Stimulated activated CD8-positive, alpha-beta memory T cell treated with anti-CD3 and anti-CD28 coated beads, Interleukin-2, amount 100 ng/mL, for 48 hours (primary cell): ENCODE measurements around the gene PNRC1.
"Not testable (repeated sequence)": the region's sequence is repeated elsewhere in the genome, so short reads cannot be mapped to it uniquely, and the experiment has no call there.

ENCODE experiments used
- DNase-seq, 2 donors: peaks; one replicate each; pipeline ENCODE4 v3.0.0-alpha.2; 2020; ENCODE audit warnings: low read depth in 2 of 2

PNRC1 gene

DNA sequence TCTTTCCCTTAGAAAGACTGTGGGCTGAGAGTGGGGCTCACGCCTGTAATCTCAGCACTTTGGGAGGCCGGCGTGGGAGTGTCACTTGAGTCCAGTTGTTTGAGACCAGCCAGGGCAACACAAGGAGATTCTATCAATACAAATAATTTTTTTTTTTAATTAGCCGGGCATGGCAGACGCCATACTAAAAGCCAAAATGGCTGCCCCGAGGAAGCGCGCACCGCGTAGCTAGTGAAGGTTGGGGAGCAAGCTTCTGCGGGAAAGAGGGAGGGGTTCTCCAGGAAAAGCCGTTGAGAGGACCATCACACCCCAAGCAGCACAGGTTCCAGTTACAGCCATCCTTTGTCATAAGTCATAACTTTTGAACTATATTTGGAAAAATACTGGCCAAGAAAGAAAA is 21.3 kb upstream of the PNRC1 start:
- no peak for DNase-seq

DNA sequence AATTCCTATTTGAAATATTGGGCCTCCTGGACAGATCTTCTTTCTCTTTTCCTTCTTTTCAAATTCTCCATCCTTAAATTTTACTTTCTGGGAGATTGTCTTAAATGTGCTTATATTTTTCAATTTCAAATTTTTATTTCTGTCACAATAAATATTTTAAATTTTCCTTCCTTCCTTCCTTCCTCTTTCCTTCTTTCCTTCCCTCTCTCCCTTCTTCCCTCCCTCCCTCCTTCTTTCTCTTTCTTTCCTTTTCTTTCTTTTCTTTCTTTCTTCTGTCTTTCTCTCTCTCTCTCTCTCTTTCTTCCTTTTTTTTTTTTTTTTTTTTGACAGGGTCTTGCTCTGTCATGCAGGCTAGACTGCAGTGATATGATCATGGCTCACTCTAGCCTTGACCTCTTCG is 16.7 kb upstream of the PNRC1 start:
- DNase-seq = no peak

DNA sequence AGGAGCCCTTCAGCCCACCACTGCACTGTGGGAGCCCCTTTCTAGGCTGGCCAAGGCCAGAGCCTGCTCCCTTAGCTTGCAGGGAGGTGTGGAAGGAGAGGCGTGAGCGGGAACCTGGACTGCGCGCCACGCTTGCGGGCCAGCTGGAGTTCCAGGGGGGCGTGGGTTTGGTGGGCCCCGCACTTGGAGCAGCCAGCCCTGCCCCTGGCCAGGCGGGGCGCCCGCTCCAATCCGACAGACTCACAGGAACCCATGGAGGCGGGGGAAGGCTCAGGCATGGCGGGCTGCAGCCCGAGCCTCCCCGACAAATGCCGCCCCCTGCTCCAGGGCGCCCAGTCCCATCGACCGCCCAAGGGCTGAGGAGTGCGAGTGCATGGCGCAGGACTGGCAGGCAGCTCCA is 15.6 kb upstream of the PNRC1 start:
- DNase-seq = not testable (repeated sequence)

DNA sequence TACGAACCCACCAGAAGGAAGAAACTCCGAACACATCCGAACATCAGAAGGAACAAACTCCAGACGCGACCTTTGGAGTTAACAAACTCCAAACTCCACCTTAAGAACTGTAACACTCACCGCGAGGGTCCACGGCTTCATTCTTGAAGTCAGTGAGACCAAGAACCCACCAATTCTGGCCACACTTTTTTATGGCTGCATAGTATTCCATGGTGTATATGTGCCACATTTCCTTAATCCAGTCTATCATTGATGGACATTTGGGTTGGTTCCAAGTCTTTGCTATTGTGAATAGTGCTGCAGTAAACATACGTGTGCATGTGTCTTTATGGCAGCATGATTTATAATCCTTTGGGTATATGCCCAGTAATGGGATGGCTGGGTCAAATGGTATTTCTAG is 14.4 kb upstream of the PNRC1 start:
- not testable (repeated sequence) for DNase-seq

DNA sequence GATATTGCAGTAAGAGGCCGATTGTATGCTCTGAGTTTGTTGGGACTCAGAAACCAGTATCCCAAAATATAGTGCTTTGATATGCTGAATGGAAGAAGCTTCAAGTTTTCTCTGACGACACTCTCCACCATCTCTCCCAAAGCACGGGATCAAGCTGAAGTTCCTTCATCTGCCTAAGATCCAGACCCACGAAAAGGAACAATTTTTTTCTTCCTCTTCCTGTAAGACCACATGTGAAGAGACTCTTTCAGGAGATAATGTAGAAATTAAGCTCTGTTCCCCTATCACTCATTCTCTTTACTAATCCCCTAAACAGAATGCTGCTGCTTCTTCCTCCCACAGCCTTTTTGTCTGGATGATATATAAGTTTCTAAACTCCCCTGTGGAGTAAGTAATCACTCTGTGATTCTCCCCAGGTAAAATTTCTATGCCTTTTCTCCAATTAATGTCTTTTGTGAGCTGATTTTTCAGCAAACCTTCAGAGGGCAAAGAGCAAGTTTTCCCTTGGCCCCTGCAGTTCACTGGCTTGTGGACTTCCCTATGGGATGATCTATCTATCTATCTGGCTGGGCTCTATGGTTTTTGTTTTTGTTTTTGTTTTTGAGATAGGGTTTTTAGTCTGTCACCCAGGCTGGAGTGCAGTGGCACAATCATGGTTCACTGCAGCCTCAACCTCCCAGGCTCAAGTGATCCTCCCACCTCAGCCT is 13.5 kb upstream of the PNRC1 start:
- no peak for DNase-seq

DNA sequence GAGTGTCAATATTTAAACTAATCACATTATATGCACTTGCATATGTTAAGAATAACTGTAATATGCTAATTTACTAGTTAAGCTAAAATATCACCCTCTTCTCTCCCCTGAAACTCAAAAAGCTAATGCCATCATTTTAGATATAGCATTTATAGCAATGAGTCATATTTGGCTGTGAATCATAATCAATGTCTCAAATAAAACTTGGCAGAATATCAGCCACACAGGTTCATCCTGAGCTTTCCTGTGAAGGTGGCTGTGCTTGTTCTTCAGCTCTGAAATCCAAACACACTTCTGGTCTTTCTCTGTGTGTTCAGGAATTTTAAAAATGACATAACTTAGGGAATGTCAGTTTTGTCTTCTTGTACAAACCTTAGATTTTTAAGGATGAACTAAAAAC is 12.8 kb upstream of the PNRC1 start:
- DNase-seq = no peak

DNA sequence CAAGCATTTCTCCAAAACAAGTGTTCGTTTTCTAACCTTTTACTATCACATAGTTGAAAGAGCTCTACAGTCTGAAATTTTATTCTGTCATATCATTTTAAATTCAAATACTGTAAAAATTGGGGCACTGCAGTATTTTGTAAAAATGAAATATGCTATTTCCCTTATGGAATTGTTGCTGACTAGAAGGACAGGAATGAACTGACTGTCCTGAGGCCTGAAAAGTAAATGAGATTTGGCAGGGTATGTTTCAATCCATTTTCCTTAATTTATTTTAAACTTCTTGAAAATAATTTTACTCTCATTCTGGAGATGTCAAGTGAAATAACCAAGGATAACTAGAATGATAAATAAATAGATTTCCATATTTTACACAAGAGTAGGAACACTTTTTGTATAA is 11.9 kb upstream of the PNRC1 start:
- no peak for DNase-seq

DNA sequence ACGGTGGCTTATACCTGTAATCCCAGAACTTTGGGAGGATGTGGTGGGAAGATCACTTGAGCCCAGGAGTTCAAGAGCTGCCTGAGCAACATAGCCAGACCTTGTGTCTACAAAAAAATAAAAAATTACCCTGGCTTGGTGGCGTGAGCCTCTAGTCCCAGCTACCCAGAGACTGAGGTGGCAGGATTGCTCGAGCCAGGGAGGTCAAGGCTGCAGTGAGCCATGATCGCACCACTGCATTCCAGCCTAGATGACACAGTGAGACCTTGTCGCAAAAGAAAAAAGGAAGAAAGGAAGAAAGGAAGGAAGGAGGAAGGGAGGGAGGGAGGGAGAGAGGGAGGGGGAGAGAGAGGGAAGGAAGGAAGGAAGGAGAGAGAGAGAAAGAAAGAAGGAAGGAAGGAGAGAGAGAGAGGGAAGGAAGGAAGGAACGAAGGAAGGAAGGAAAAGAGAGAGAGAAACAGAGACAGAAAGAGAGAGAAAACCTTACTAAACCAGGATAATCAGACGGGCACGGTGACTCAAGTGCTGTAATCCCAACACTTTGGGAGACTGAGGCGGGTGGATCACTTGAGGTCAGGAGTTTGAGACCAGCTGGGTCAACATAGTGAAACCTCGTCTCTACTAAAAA is 10.9 kb upstream of the PNRC1 start:
- no peak for DNase-seq

DNA sequence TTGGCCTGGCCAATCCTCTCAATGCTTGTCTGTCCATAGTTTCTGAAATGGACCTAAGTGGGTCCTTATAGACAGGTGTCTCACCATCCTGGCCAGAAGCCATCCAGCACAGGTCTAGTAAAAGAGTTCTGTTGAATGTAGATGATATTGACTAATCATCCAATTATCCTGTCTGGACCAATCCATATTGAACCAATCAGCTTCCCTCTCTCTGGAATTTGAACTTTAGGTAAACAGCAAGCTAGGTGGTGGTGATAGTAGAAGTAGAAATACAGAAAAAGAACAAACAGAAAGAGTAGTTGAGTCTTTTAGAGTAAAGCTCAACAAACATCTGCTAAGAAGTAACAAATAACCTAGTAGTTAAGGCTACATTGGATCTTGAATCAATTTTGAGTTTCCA is 9.5 kb upstream of the PNRC1 start:
- no peak for DNase-seq

DNA sequence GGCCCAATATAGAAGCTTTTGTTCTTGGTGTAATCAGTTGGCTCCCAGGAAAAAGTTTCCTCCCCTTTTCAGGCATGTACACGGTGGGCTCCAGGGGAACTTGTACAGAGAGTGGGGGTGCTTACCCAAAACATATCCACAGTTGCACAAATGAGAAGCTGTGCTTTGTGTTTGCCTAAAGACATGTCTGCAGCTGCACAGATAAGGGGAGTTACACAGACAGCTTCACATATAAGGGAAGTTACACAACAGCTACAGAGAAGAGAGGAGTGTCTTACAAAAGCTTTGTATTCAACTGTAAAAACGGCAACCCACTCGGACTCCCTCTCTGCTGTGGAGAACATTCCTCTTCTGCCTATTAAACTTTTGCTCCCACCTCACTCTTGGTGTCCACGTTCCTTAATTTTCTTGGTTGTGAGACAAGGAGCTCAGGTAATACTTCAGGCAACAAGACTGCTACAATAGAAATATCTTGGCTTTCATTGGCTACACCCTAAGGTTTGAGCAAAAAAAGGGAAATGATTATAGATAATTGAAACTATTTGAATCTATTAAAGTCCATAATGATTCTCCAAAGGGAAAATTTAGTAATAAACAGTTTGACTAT is 7.4 kb upstream of the PNRC1 start:
- DNase-seq = no peak

DNA sequence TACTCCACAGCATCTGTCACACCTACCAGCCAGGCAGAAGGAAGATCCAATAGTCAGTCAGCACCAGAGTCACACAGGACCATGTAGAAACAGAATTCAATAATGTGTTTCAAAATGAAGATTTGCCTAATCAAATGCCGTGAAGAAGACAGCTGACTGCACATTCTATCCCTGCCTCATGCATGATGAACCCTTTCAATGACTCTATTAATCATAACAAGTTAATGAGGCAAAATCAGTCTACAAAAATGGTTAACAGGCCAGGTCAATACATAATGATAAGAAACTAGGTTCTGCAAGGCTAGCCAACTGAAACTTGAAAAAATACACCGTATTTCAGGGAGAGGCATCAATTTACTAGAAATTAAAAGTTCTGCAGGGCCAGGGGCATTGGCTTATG is 6.7 kb upstream of the PNRC1 start:
- no peak for DNase-seq

DNA sequence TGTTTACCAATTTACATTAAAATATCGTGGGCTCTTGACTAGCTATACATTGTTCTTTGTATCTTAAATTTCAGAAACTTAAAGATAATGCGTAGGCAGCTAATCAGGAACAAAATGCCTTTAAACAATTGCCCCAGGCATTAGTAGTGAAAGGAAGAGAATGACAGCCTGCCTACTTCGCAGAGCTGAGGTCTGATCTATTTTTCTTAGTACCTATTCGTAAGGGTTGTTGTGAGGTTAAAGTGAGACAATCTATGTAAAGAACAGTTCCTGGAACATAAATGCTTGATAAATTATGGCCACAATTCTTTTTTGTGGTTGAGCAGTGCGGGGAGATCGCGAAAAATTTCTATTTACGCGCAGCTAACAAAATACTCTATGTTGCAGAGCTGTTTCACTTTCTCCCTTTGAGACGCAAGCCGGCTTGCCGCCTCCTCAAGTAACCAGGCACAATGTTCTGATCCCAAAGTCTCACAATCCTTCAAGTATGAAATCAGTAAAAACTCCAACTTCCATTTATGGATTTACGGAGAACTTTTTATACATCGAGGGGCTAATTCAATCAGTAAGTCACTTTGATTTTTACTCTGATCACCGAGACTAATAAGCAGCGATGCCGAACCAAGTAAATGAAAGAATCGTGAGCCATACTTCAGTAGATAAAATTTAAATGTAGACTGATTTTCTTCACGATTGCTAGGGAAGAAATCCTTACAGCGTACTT is 878 bp upstream of the PNRC1 start:
- DNase-seq = peak in 1 of 2 donors; percentile 15

DNA sequence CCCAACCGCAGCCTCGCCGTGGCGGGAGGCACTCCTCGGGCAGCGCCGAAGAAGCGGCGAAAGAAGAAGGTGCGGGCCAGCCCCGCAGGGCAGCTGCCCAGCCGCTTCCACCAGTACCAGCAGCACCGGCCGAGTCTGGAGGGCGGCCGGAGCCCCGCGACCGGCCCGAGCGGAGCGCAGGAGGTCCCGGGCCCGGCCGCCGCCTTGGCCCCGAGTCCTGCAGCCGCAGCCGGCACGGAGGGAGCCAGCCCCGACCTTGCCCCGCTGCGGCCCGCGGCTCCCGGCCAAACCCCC is 525 bp downstream of the PNRC1 start:
- DNase-seq = no peak

DNA sequence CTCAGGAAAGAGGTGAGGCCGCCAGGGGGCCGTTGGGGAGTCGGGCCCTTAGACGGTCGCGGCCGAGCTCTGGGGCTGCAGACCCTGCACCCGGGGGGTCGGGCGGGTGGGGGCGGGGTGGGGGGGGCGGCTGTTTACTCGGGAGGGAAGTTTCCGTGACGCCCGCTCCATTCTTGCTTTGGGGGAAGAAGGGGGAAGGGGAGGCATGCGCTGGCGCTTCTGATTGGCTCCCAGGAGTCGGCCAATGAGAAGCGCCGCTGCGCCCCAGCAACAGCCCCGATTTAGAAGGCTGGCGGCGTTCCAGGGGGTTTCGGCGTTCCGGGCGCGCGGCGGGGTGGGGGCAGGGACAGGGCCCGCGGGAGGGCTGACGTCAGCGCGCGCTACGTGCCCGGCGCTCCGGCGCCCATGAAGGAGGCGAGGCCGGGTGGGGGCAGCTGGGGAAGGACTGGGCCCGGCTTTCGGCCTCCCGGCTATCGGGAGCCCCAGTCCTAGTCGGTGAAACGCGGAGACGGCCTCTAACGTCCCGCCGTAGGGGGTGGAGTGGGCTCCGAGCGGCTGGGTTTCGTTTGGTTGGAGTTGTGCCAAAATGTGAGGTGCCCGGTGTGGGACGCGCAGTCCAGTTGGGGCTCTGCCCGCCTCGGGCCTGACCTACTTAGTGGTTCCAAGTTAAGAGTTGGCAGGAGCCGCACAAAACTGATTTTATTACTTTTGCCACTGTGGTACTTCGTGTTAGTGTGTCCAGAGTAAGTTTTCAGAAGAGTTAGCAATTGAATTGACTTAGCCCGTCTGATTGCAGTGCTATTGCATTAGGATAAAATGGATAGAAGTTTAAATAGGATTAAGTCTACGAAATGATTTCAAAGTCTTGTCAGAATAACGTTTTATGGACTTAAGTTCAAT is 1.1 kb downstream of the PNRC1 start:
- peak; percentile 97 to 98 for DNase-seq

DNA sequence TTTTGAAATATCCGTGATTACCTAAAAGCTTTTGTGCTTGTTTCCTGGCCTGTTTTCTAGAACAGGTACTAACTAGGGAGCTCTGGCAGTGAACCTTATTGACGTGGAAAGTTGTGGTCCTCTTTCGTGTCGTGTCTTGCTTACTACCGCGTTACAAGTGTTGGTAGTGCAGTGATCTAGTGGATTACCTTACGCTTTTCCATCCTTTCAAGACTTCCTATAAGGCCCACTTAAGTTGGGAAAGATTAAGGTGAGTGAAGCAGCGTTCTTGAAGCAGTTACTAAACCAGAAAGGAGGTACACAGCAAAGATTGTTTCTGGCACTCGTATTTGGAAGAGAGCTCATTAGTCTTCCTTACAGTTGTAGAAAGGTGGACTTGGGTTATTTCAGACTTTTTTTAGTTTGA is 1.9 kb downstream of the PNRC1 start:
- DNase-seq = no peak

DNA sequence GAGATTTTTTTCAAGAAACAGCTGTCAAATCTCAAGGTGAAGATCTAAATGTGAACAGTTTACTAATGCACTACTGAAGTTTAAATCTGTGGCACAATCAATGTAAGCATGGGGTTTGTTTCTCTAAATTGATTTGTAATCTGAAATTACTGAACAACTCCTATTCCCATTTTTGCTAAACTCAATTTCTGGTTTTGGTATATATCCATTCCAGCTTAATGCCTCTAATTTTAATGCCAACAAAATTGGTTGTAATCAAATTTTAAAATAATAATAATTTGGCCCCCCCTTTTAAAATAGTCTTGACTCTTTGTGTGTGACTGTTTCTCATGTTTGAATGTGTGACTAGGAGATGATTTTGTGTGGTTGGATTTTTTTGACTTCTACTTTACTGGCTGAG is 4.0 kb downstream of the PNRC1 start:
- DNase-seq = no peak

DNA sequence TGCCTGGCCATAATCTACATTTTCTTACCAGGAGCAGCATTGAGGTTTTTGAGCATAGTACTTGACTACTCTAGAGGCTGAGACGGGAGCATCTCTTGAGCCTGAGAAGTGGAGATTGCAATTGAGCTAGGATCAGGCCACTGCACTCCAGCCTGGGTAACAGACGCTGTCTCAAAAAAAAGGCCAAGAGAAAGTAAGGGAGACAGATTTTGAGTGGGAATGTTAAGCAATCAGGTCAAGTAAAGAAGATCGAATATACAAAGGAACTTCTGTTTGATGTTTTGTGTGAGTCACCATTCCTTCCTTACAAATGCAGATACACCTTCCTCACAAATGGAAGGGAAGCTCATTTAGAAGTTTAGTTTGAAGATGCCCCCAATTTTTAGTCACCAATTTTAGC is 4.4 kb downstream of the PNRC1 start:
- no peak for DNase-seq

DNA sequence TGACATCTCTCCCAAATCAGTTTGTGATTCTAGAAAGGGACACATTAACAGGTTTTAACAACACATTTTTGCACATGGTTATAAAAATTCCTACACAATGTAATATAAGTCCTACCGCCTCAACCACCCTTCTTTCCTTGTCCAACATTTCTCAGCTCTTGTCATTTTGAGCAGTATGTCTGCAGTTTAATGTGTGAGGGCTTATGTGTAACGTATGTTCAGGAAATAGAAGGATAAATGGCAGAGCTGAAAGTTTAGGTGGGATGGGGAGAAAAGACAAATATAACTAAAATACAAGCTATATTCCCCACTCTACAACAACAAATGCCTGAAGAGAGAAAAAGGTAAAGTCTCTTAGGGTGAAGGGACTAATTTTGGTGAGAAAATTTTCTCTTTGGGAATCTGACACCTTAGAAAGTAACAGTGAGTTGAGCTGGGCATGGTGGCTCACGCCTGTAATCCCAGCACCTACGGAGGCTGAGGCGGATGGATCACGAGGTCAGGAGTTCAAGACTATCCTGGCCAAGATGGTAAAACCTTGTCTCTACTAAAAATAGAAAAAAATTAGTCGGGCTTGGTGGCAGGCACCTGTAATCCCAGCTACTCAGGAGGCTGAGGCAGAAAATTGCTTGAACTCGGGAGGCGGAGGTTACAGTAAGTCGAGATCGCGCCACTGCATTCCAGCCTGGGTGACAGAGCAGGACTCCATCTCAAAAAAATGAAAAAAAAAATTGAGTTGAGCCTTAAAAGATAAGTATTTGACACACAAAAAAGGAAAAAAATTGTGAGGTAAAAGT is 5.1 kb downstream of the PNRC1 start:
- DNase-seq = no peak

DNA sequence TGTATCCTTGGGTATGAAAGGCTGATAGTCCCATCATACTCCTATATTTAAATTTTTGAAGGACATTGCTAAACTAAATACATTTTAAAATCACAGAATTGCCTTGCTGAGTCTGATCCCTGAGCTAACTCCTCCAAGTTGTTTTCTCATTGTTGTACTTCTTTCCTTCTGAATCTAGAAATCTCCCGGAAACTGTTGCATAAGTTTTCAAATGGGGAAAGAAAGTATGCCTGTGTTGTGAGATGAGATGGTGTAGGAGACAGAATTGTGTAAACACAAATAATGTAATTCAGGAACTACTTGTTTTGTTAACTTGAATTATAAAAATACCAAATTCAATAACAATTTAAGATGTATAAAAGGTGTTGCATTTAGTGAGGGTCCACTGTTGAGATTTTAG is 7.3 kb downstream of the PNRC1 start:
- no peak for DNase-seq

DNA sequence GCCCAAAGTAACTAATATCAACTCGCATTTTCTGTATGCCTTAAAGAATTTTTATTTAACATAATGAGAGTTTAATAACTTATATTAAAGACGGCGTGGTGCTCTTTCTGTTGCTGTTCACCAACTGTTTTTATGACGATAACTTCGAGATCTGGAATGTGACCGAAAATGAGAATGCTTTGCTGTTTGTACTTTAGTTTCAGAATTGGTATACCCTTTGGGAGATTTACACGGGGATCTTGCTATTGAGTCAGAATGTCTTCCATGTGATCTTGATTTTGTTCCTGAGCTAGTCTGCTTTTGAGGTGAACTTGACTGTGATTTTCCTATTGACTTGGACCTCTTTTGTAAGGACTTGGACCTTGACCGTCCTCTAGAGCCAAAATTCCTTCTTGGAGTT is 17.9 kb downstream of the PNRC1 start:
- no peak for DNase-seq

DNA sequence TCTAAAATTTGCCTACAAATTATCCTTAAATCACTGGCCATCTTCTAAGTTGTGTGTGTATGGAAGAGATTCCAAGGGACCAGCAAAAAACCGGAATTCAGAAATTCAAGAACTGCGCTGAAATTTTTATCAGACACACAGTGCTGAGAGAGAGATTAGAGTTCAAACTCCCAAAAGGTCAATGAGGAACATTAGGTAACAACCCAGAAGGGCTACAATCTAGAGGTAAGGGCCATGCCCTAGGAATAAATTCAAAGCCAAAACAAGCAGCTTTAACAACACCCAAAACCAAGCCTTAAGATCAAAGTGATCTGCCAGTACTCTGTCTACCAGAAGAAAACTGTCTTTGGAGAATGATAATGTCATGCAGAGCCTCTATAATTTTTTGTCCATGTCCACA is 19.6 kb downstream of the PNRC1 start:
- no peak for DNase-seq
